ENCODE data around the gene SALL4. TPM values are rescaled to one million over a fixed set of nuclear protein-coding genes. Genes with fewer than 3 reads are reported as not detected.

SALL4 gene
- total and polyA plus RNA-seq, 2 experiments from 2014 or later, result 122 to 227 TPM

DNA sequence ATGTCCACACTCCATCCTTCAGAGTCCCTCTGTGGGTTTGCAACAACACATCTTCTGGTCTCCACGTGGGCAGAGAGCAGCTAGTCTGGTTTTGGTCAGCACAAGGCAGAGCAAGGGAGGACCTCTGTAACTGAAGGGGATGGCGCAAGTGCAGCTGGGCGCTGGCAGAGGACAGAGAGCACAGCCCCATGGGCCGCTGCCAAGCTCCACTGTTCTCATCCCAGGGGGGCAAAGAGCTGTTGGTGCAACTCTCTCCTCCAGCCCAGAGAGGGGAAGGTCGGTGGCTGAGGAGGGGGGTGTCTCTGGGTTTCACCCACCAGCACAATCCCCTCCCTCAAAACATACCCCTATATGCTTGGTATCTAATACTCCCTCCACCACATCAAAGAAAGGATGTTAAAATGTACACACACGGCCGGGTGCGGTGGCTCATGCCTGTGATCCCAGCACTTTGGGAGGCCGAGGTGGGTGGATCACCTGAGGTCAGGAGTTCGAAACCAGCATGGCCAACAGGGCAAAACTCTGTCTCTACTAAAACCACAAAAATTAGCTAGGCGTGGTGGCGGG is 43.3 kb downstream of the SALL4 start:
- Histone ChIP-seq H4K20me1 (replicated peaks; ENCODE audit: insufficient read depth) (no peaks in the 10 kb centered on the region), H3K79me2 (replicated peaks; ENCODE audit: insufficient read depth) (no peaks in the 10 kb centered on the region), H3F3A (replicated peaks; ENCODE audit: low read depth) (no peaks in the 10 kb centered on the region), H3K36me3 (ENCODE audit: insufficient read depth) (no peaks in the 10 kb centered on the region), H3K4me2 (no peak overlapping the region), H3K27me3 (ENCODE audit: insufficient read depth) (no peaks in the 10 kb centered on the region), H3K9me2 (ENCODE audit: insufficient read depth) (no peaks in the 10 kb centered on the region), H3K27ac (ENCODE audit: low read depth) (no peak overlapping the region), H3K4me3 (no peak overlapping the region), H2AFZ (no peak overlapping the region), H3K4me1 (ENCODE audit: insufficient read depth) (no peaks in the 10 kb centered on the region)
- Mint-ChIP-seq H3K4me3 (no peak overlapping the region), H3K27me3 (ENCODE audit: insufficient read depth, low read depth, poor library complexity) (peaks cover 10% of the 10 kb centered on the region), H3K36me3 (ENCODE audit: low read depth) (peaks cover 13% of the 10 kb centered on the region; the same call in 2 of the 3 replicates), H3K27ac (no peak overlapping the region), H3K9me3 (peaks cover 5% of the 10 kb centered on the region; the same call in 1 of the 3 replicates), H3K4me1 (peaks cover 9% of the 10 kb centered on the region)
- ATAC-seq, result no peak
- TF ChIP-seq EZH2phosphoT487 (IDR thresholded peaks at IDR 0.05; ENCODE audit: unreplicated experiment), result no peak
- TF ChIP-seq ZNF331 (CRISPR knock-in tag; IDR thresholded peaks at IDR 0.05; ENCODE audit: low read depth), result no peak
- no peak for TF ChIP-seq EZH2 (IDR thresholded peaks at IDR 0.05; ENCODE audit: low read depth, unreplicated experiment)
- TF ChIP-seq ETS1 (IDR thresholded peaks at IDR 0.05), result no peak
- no peak for TF ChIP-seq JUNB (IDR thresholded peaks at IDR 0.05; ENCODE audit: unreplicated experiment)
- TF ChIP-seq POLR2AphosphoS5 (IDR thresholded peaks at IDR 0.05; ENCODE audit: low read depth), result no peak
- TF ChIP-seq ZNF462 (CRISPR knock-in tag; IDR thresholded peaks at IDR 0.05), result no peak
- no peak for DNase-seq (ENCODE audit: low spot score)

All from GM23338 (cell line).